DMS153 treated with DMSO at 0.1 percent for 48 hours (cell line): ENCODE results near the gene TMED3.
"Not testable (repeated sequence)": the region's sequence is repeated elsewhere in the genome, so short reads cannot be mapped to it uniquely, and the experiment has no call there.

Source experiments
- DNase-seq: peaks from one replicate; lab custom pipeline; 2025; ENCODE audit not compliant: unreplicated experiment; lab: John Stamatoyannopoulos, UW

Gene TMED3

GRCh38 chr15:79315623-79316328, 4.9 kb downstream of the TMED3 start:
- no peak for DNase-seq

- DNase-seq: no peak
These were observed 6.0 kb downstream of the TMED3 start for GRCh38 chr15:79316864-79317263.

GRCh38 chr15:79319973-79320372, 9.1 kb downstream of the TMED3 start:
- not testable (repeated sequence) for DNase-seq

- DNase-seq: no peak
These were observed 11.0 kb downstream of the TMED3 start for GRCh38 chr15:79321876-79322275.

GRCh38 chr15:79322306-79322705, 11.4 kb downstream of the TMED3 start:
- no peak for DNase-seq

- no peak for DNase-seq
These were observed 12.0 kb downstream of the TMED3 start for GRCh38 chr15:79322945-79323344.

GRCh38 chr15:79329171-79329611, 18.3 kb downstream of the TMED3 start:
- no peak for DNase-seq

- no peak for DNase-seq
These were observed 22.1 kb downstream of the TMED3 start for GRCh38 chr15:79332824-79333510.

- no peak for DNase-seq
These were observed 26.7 kb downstream of the TMED3 start for GRCh38 chr15:79337591-79337990.

- no peak for DNase-seq
These were observed 28.8 kb downstream of the TMED3 start for GRCh38 chr15:79339588-79340314.

- DNase-seq: no peak
These were observed 29.3 kb downstream of the TMED3 start for GRCh38 chr15:79340315-79340602.

- DNase-seq: no peak
These were observed 30.5 kb downstream of the TMED3 start for GRCh38 chr15:79341396-79341795.

GRCh38 chr15:79349525-79349924, 38.6 kb downstream of the TMED3 start:
- DNase-seq: no peak

- DNase-seq: no peak
These were observed 41.3 kb downstream of the TMED3 start for GRCh38 chr15:79352206-79352605.

GRCh38 chr15:79357566-79357965, 46.7 kb downstream of the TMED3 start:
- no peak for DNase-seq

- no peak for DNase-seq
These were observed 47.2 kb downstream of the TMED3 start for GRCh38 chr15:79358069-79358468.

GRCh38 chr15:79364571-79365240, 53.8 kb downstream of the TMED3 start:
- DNase-seq: no peak

- no peak for DNase-seq
These were observed 54.9 kb downstream of the TMED3 start for GRCh38 chr15:79365765-79366164.

- no peak for DNase-seq
These were observed 55.8 kb downstream of the TMED3 start for GRCh38 chr15:79366691-79367090.

- no peak for DNase-seq
These were observed 59.8 kb downstream of the TMED3 start for GRCh38 chr15:79370716-79371115.

- DNase-seq: no peak
These were observed 60.7 kb downstream of the TMED3 start for GRCh38 chr15:79371591-79371990.

GRCh38 chr15:79372428-79372827, 61.5 kb downstream of the TMED3 start:
- DNase-seq: no peak
